Activated CD4-positive, alpha-beta memory T cell treated with anti-CD3 and anti-CD28 coated beads, Interleukin-2, amount 10 ng/mL, durations not matched to agents 7 days and 5 days (primary cell): Measurements from ENCODE around the gene KIF5B. TPM values are rescaled to one million over a fixed set of nuclear protein-coding genes. Genes with fewer than 3 reads are reported as not detected.

Experiments used
- CTCF ChIA-PET: fragments of 350-600 bp; sonication (Branson Sonifier 250); formaldehyde crosslinking; loops from one replicate; lab custom pipeline; 2021; ENCODE audit warnings: antibody characterized with exemption, inconsistent platforms; lab: Charles Lee
- POLR2A ChIA-PET: fragments of 350-600 bp; sonication (Branson Sonifier 250); formaldehyde crosslinking; loops from one replicate; lab custom pipeline; 2021; ENCODE audit warnings: antibody characterized with exemption; lab: Charles Lee
- DNase-seq: peaks from one replicate; pipeline ENCODE4 v3.0.0-alpha.2; 2020
- H3K27ac Mint-ChIP-seq: one replicate; pipeline ENCODE4 v1.8.0; 2021; ENCODE audit warnings: mild to moderate bottlenecking, mixed read lengths
- H3K27me3 Mint-ChIP-seq: one replicate; pipeline ENCODE4 v1.8.0; 2021; ENCODE audit warnings: mixed read lengths
- H3K36me3 Mint-ChIP-seq: one replicate; pipeline ENCODE4 v1.8.0; 2021; ENCODE audit warnings: low read depth, mixed read lengths
- H3K4me1 Mint-ChIP-seq: one replicate; pipeline ENCODE4 v1.8.0; 2021; ENCODE audit warnings: mixed read lengths
- H3K4me3 Mint-ChIP-seq: one replicate; pipeline ENCODE4 v1.8.0; 2021; ENCODE audit warnings: mild to moderate bottlenecking, mixed read lengths
- H3K9me3 Mint-ChIP-seq: one replicate; pipeline ENCODE4 v1.8.0; 2021; ENCODE audit warnings: mixed read lengths
- total RNA-seq, 2 experiments: library from RNA; stranded (reverse); gene quantifications; one replicate each; pipeline ENCODE4 v1.2.3, GENCODE V29; 2021

KIF5B gene
- total RNA-seq, 2 experiments from 2014 or later, result 79.8 to 80.8 TPM

- ChIA-PET POLR2A (interaction anchor here (1.2 kb wide), 1 partner anchor 23 kb away, joined by 3 read pairs; the partner anchor contains the start of gene KIF5B), CTCF (no interaction called here)
- Mint-ChIP-seq H3K9me3 (no peaks in the 10 kb centered on the region), H3K4me3 (no peak overlapping the region), H3K4me1 (peaks cover 27% of the 10 kb centered on the region), H3K36me3 (peaks cover 84% of the 10 kb centered on the region), H3K27ac (no peak overlapping the region), H3K27me3 (no peaks in the 10 kb centered on the region)
- DNase-seq, result no peak
Observed at GRCh38 chr10:32033171-32033570, 23.1 kb downstream of the KIF5B start.

GRCh38 chr10:32031920-32032319, 24.3 kb downstream of the KIF5B start:
- no peak for DNase-seq
- Mint-ChIP-seq H3K4me3 (no peak overlapping the region), H3K36me3 (peaks cover 87% of the 10 kb centered on the region), H3K9me3 (no peaks in the 10 kb centered on the region), H3K27me3 (no peaks in the 10 kb centered on the region), H3K4me1 (peaks cover 23% of the 10 kb centered on the region), H3K27ac (no peak overlapping the region)
- ChIA-PET POLR2A (no interaction called here), CTCF (interaction anchor here (0.9 kb wide), 1 partner anchor 28 kb away, joined by 3 read pairs; no protein-coding TSS in a partner anchor)

DNA sequence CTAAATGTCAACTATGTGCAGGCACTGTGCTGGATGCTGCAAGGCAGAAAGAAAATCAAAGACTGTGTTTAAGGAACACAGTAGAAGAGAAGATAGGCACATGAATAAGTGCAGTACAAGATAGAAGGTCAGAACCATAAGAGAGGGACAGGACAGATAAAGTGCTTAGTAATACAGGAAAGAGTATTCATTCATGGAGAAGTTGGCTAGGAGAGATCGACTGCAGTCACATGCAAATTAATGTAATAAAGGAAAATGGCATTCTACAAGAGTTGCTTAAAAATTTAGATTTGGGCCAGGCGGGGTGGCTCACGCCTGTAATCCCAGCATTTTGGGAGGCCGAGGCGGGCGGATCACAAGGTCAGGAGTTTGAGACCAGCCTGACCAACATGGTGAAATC, 24.8 kb downstream of the KIF5B start:
- H3K36me3 Mint-ChIP-seq, result peaks cover 86% of the 10 kb centered on the region
- ChIA-PET POLR2A (no interaction called here), CTCF (interaction anchor here (0.9 kb wide), 1 partner anchor 27 kb away, joined by 3 read pairs; no protein-coding TSS in a partner anchor)
- H3K9me3 Mint-ChIP-seq, result no peaks in the 10 kb centered on the region
- H3K4me3 Mint-ChIP-seq, result no peak overlapping the region
- peaks cover 23% of the 10 kb centered on the region for H3K4me1 Mint-ChIP-seq
- H3K27ac Mint-ChIP-seq, result no peak overlapping the region
- DNase-seq, result no peak
- H3K27me3 Mint-ChIP-seq, result no peaks in the 10 kb centered on the region

DNA sequence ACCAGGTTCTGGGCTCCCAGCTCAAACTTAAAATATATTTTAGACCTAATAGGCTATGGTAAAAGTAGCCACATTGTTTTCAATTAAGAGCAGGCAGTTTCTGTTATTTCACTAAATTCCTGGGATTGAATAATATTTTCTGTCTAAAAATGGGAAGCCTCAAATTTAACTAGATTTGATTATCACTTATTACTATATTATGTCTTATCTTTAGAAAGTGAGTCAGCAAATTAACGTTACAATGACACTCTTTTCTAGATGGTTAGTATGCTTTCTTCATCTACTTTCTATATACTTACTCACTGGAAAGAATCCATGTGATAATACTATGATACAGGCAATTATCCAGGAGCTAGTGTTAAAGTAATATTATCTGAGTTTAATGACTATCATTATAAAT, 27.5 kb downstream of the KIF5B start:
- no peak for DNase-seq
- no peak overlapping the region for H3K27ac Mint-ChIP-seq
- peaks cover 74% of the 10 kb centered on the region for H3K36me3 Mint-ChIP-seq
- H3K27me3 Mint-ChIP-seq, result no peaks in the 10 kb centered on the region
- H3K4me1 Mint-ChIP-seq, result peaks cover 23% of the 10 kb centered on the region
- no peak overlapping the region for H3K4me3 Mint-ChIP-seq
- ChIA-PET CTCF (interaction anchor here (0.6 to 2.0 kb wide), 2 partner anchors 98 to 166 kb away, joined by 3 to 5 read pairs; no protein-coding TSS in a partner anchor), POLR2A (no interaction called here)
- H3K9me3 Mint-ChIP-seq, result no peaks in the 10 kb centered on the region

GRCh38 chr10:32023264-32023663, 33.0 kb downstream of the KIF5B start:
- DNase-seq, result no peak
- peaks cover 2% of the 10 kb centered on the region for H3K4me1 Mint-ChIP-seq

GRCh38 chr10:32017044-32017443, 39.2 kb downstream of the KIF5B start:
- no peaks in the 10 kb centered on the region for H3K27me3 Mint-ChIP-seq
- ChIA-PET CTCF (no interaction called here), POLR2A (no interaction called here)
- peaks cover 69% of the 10 kb centered on the region for H3K36me3 Mint-ChIP-seq
- H3K27ac Mint-ChIP-seq, result no peak overlapping the region
- DNase-seq, result no peak
- no peak overlapping the region for H3K4me3 Mint-ChIP-seq
- H3K4me1 Mint-ChIP-seq, result no peaks in the 10 kb centered on the region
- no peaks in the 10 kb centered on the region for H3K9me3 Mint-ChIP-seq

More at GRCh38 chr10:32023264-32023663, 33.0 kb downstream of the KIF5B start:
- H3K27ac Mint-ChIP-seq, result no peak overlapping the region
- H3K36me3 Mint-ChIP-seq, result peaks cover 62% of the 10 kb centered on the region
- H3K27me3 Mint-ChIP-seq, result no peaks in the 10 kb centered on the region
- POLR2A ChIA-PET, result no interaction called here
- H3K4me3 Mint-ChIP-seq, result no peak overlapping the region
- H3K9me3 Mint-ChIP-seq, result no peaks in the 10 kb centered on the region
- CTCF ChIA-PET, result interaction anchor here (0.6 kb wide), 1 partner anchor 17 kb away, joined by 4 read pairs; no protein-coding TSS in a partner anchor

DNA sequence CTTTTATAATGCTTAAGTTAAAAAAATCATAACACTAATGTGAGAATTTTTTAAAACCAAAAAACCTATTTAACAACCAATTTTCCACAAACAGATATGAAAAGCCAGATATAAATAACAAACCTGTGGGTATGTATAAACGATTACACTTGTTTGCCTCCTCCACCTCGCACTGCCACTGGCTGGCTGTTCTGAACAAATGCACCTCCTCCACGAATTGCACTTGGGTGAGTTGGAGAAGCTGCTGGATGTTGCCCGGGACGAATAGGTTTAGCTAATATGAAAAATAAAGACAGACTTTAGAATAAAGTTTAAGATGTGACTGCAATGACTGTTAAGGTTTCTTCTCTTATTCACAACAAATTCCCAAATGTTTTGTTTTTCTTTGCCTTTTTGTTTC, 40.8 kb downstream of the KIF5B start:
- H3K36me3 Mint-ChIP-seq, result peaks cover 68% of the 10 kb centered on the region
- no peak for DNase-seq
- H3K4me1 Mint-ChIP-seq, result no peaks in the 10 kb centered on the region
- no peak overlapping the region for H3K27ac Mint-ChIP-seq
- POLR2A ChIA-PET, result interaction anchor here (1.3 to 1.4 kb wide), 2 partner anchors 11 to 19 kb away, joined by 4 to 6 read pairs; no protein-coding TSS in a partner anchor
- CTCF ChIA-PET, result interaction anchor here (0.7 to 1.0 kb wide), 2 partner anchors 55 to 153 kb away, joined by 3 to 4 read pairs; no protein-coding TSS in a partner anchor
- H3K9me3 Mint-ChIP-seq, result no peaks in the 10 kb centered on the region
- H3K4me3 Mint-ChIP-seq, result no peak overlapping the region
- no peaks in the 10 kb centered on the region for H3K27me3 Mint-ChIP-seq

- no peaks in the 10 kb centered on the region for H3K9me3 Mint-ChIP-seq
- no peak for DNase-seq
- peaks cover 34% of the 10 kb centered on the region for H3K36me3 Mint-ChIP-seq
- no peaks in the 10 kb centered on the region for H3K27me3 Mint-ChIP-seq
- peaks cover 6% of the 10 kb centered on the region for H3K4me1 Mint-ChIP-seq
- POLR2A ChIA-PET, result no interaction called here
- CTCF ChIA-PET, result interaction anchor here (0.6 to 8.8 kb wide), 3 partner anchors 16 to 146 kb away, joined by 4 to 65 read pairs (median 4); no protein-coding TSS in a partner anchor
- H3K4me3 Mint-ChIP-seq, result no peak overlapping the region
- no peak overlapping the region for H3K27ac Mint-ChIP-seq
Observed at GRCh38 chr10:32007026-32007425, 49.2 kb downstream of the KIF5B start.

DNA sequence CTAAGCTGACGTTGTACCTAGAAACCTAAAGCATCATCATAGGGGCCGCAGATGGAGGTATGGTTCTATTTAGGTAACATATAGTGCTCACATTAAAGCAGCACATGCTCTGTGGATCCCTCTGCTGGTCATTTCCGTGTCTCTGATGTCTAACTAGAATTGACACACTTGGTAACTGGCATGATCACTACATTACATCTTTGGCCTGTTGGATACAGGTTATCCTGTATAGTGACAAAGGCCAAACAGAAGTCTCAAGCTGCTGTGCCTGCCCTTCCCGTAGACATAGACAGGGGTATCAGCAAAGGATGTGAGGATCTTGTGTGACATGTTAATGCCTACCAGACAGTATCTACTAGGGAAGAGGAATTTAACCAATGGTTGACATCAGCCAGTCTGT, 51.2 kb downstream of the KIF5B start:
- Mint-ChIP-seq H3K4me1 (peaks cover 6% of the 10 kb centered on the region), H3K27ac (no peak overlapping the region), H3K27me3 (no peaks in the 10 kb centered on the region), H3K36me3 (peaks cover 24% of the 10 kb centered on the region), H3K4me3 (no peak overlapping the region), H3K9me3 (no peaks in the 10 kb centered on the region)
- ChIA-PET POLR2A (interaction anchor here (1.1 to 1.9 kb wide), 3 partner anchors 11 to 143 kb away, joined by 6 to 7 read pairs (median 6); no protein-coding TSS in a partner anchor), CTCF (interaction anchor here (0.6 to 8.8 kb wide), 4 partner anchors 74 to 194 kb away, joined by 3 to 65 read pairs (median 4); no protein-coding TSS in a partner anchor)
- peak; percentile 29 for DNase-seq

- ChIA-PET POLR2A (interaction anchor here (1.1 to 1.9 kb wide), 3 partner anchors 11 to 142 kb away, joined by 6 to 7 read pairs (median 6); no protein-coding TSS in a partner anchor), CTCF (interaction anchor here (0.6 to 8.8 kb wide), 5 partner anchors 11 to 193 kb away, joined by 3 to 65 read pairs (median 3); no protein-coding TSS in a partner anchor)
- peaks cover 17% of the 10 kb centered on the region for H3K36me3 Mint-ChIP-seq
- peaks cover 6% of the 10 kb centered on the region for H3K4me1 Mint-ChIP-seq
- no peak for DNase-seq
- H3K4me3 Mint-ChIP-seq, result no peak overlapping the region
- H3K9me3 Mint-ChIP-seq, result no peaks in the 10 kb centered on the region
- no peak overlapping the region for H3K27ac Mint-ChIP-seq
- H3K27me3 Mint-ChIP-seq, result no peaks in the 10 kb centered on the region
Observed at GRCh38 chr10:32004161-32004591, 52.0 kb downstream of the KIF5B start.

GRCh38 chr10:32002531-32002930, 53.7 kb downstream of the KIF5B start:
- peaks cover 7% of the 10 kb centered on the region for H3K36me3 Mint-ChIP-seq
- ChIA-PET CTCF (interaction anchor here (8.8 kb wide), 1 partner anchor 141 kb away, joined by 65 read pairs; no protein-coding TSS in a partner anchor), POLR2A (no interaction called here)
- no peaks in the 10 kb centered on the region for H3K9me3 Mint-ChIP-seq
- peaks cover 6% of the 10 kb centered on the region for H3K4me1 Mint-ChIP-seq
- DNase-seq, result no peak
- H3K27me3 Mint-ChIP-seq, result no peaks in the 10 kb centered on the region
- H3K4me3 Mint-ChIP-seq, result no peak overlapping the region
- no peak overlapping the region for H3K27ac Mint-ChIP-seq

- H3K4me1 Mint-ChIP-seq, result peaks cover 6% of the 10 kb centered on the region
- H3K4me3 Mint-ChIP-seq, result no peak overlapping the region
- no peak overlapping the region for H3K27ac Mint-ChIP-seq
- H3K36me3 Mint-ChIP-seq, result peaks cover 3% of the 10 kb centered on the region
- DNase-seq, result no peak
- no peaks in the 10 kb centered on the region for H3K27me3 Mint-ChIP-seq
- POLR2A ChIA-PET, result interaction anchor here (1.2 kb wide), 1 partner anchor 17 kb away, joined by 4 read pairs; no protein-coding TSS in a partner anchor
- CTCF ChIA-PET, result interaction anchor here (8.8 kb wide), 1 partner anchor 140 kb away, joined by 65 read pairs; no protein-coding TSS in a partner anchor
- no peaks in the 10 kb centered on the region for H3K9me3 Mint-ChIP-seq
Observed at GRCh38 chr10:32000937-32001336, 55.3 kb downstream of the KIF5B start.

- no peaks in the 10 kb centered on the region for H3K9me3 Mint-ChIP-seq
- DNase-seq, result no peak
- H3K4me3 Mint-ChIP-seq, result no peak overlapping the region
- no peaks in the 10 kb centered on the region for H3K27me3 Mint-ChIP-seq
- POLR2A ChIA-PET, result no interaction called here
- no peak overlapping the region for H3K27ac Mint-ChIP-seq
- CTCF ChIA-PET, result interaction anchor here (0.7 to 8.8 kb wide), 2 partner anchors 55 to 139 kb away, joined by 3 to 65 read pairs; no protein-coding TSS in a partner anchor
- peaks cover 6% of the 10 kb centered on the region for H3K4me1 Mint-ChIP-seq
- H3K36me3 Mint-ChIP-seq, result no peaks in the 10 kb centered on the region
Observed at GRCh38 chr10:31999836-32000235, 56.4 kb downstream of the KIF5B start.
